K562 (cell line): Measurements from ENCODE around the gene RNF187. TPM values are rescaled to one million over a fixed set of nuclear protein-coding genes. Genes with fewer than 3 reads are reported as not detected.

ENCODE experiments used
- ATAC-seq: fragments of 200-7000 bp; cut with Tn5 transposase; 3 replicates; pipeline ENCODE4 v1.9.1; 2020; ENCODE audit warnings: moderate library complexity
- BruUV-seq: library from RNA; stranded (reverse); fragments of 400-500 nt; replicated peaks from 2 replicates; lab custom pipeline; 2021; lab: Mats Ljungman, UMichigan
- CTCF ChIA-PET: fragments of 300-600 bp; formaldehyde crosslinking; extraction: SDS; loops from one replicate; lab custom pipeline; 2021; ENCODE audit warnings: low intra/inter-chr PET ratio; lab: Yijun Ruan, JAX
- POLR2A ChIA-PET: fragments of 300-600, 350-650 bp; sonication (Branson Sonifier 250); formaldehyde crosslinking; extraction: SDS; loops from one replicate; lab custom pipeline; 2021; ENCODE audit warnings: antibody characterized with exemption, inconsistent platforms; lab: Yijun Ruan, JAX
- DNase-seq, 4 experiments: peaks; one replicate each; pipeline versions ENCODE4 v3.0.0 to v3.0.0-alpha.2; 2011 to 2018; ENCODE audit warnings: low spot score in 3 of 4, mixed read lengths in 3 of 4; ENCODE audit errors: extremely low read depth in 1 of 4
- FAIRE-seq: peaks from 2 replicates; lab custom pipeline; 2011; peaks lifted over from hg19 to GRCh38; lab: Jason Lieb, UNC
- H2AFZ ChIP-seq: 2 replicates; pipeline ENCODE4 v1.6.0; 2011; ENCODE audit warnings: low read depth, low read length, control low read depth, inconsistent platforms
- H3K27ac ChIP-seq: fragments of 200-600 bp; 3 replicates; pipeline ENCODE4 v1.8.0; 2011; ENCODE audit warnings: low read depth, mild to moderate bottlenecking, control low read depth, inconsistent platforms, low read length, moderate library complexity, mixed read lengths; ENCODE audit errors: extremely low read depth
- H3K27me3 ChIP-seq, 2 experiments: fragments of 300-600 bp in 1 of 2; 2 replicates in 1 of 2; 3 replicates in 1 of 2; pipeline versions ENCODE4 v1.6.0 to v1.8.0; 2011; ENCODE audit warnings: inconsistent platforms in 2 of 2, low read length in 2 of 2, mild to moderate bottlenecking in 1 of 2, mixed read lengths in 1 of 2, moderate library complexity in 1 of 2; ENCODE audit not compliant: control insufficient read depth in 2 of 2, insufficient read depth in 2 of 2
- H3K36me3 ChIP-seq: fragments of 300-600 bp; 3 replicates; pipeline ENCODE4 v1.8.0; 2011; ENCODE audit warnings: mild to moderate bottlenecking, low read length, inconsistent platforms; ENCODE audit not compliant: control insufficient read depth, insufficient read depth
- H3K4me1 ChIP-seq, 2 experiments: fragments of 200-600 bp in 1 of 2; replicated peaks in 1 of 2; 2 replicates in 1 of 2; 3 replicates in 1 of 2; pipeline versions ENCODE4 v1.5.1 to v1.8.0; 2011; ENCODE audit warnings: inconsistent platforms in 2 of 2, low read length in 2 of 2, mild to moderate bottlenecking in 1 of 2, mixed read lengths in 1 of 2, moderate library complexity in 1 of 2; ENCODE audit not compliant: control insufficient read depth in 2 of 2, insufficient read depth in 2 of 2
- H3K4me2 ChIP-seq: 2 replicates; pipeline ENCODE4 v1.6.1; 2011; ENCODE audit warnings: low read length, control low read depth, inconsistent platforms, mixed read lengths; ENCODE audit not compliant: insufficient read depth
- H3K4me3 ChIP-seq: fragments of 200-600 bp; sonication (generic), shearing (Covaris generic); 2 replicates; pipeline ENCODE4 v1.5.1; 2016; ENCODE audit warnings: control low read depth, inconsistent platforms
- H3K79me2 ChIP-seq: fragments of 200-600 bp; 3 replicates; pipeline ENCODE4 v1.8.0; 2011; ENCODE audit warnings: low read length, inconsistent platforms; ENCODE audit not compliant: control insufficient read depth, insufficient read depth
- H3K9ac ChIP-seq, 2 experiments: 2 replicates each; pipeline versions ENCODE4 v1.6.0 to v1.6.1; 2011; ENCODE audit warnings: low read depth in 2 of 2, low read length in 2 of 2, control low read depth in 1 of 2, inconsistent platforms in 1 of 2, mild to moderate bottlenecking in 1 of 2, mixed read lengths in 1 of 2; ENCODE audit not compliant: insufficient read depth in 1 of 2
- H3K9me1 ChIP-seq: one replicate; pipeline ENCODE4 v1.6.0; 2011; ENCODE audit warnings: inconsistent platforms, mild to moderate bottlenecking, low read length, moderate library complexity; ENCODE audit not compliant: control insufficient read depth, insufficient read depth
- H3K9me3 ChIP-seq: replicated peaks from 2 replicates; pipeline ENCODE4 v1.5.1; 2011; ENCODE audit warnings: low read depth, low read length, inconsistent platforms; ENCODE audit not compliant: control insufficient read depth, insufficient read depth
- H4K20me1 ChIP-seq: replicated peaks from 2 replicates; pipeline ENCODE4 v1.6.1; 2011; ENCODE audit warnings: low read length, inconsistent platforms, mixed read lengths; ENCODE audit not compliant: control insufficient read depth, insufficient read depth
- GTF2F1 ChIP-seq: IDR thresholded peaks from 2 replicates; pipeline ENCODE4 v1.6.1; 2011; ENCODE audit warnings: low read depth, low read length, improper control_type of control experiment
- JUN ChIP-seq, 2 experiments: sonication (generic) in 1 of 2; formaldehyde crosslinking in 1 of 2; IDR thresholded peaks; 2 replicates each; pipeline versions ENCODE4 v1.6.1 to v1.8.0; 2012 to 2022; ENCODE audit warnings: borderline replicate concordance in 2 of 2, mild to moderate bottlenecking in 2 of 2, improper control_type of control experiment in 1 of 2, low read depth in 1 of 2, low read length in 1 of 2, missing genetic modification reagents in 1 of 2
- MAFG ChIP-seq: fragments of 450-650 bp; conservative IDR thresholded peaks from 2 replicates; pipeline ENCODE4 v1.6.1; 2016; ENCODE audit warnings: missing genetic modification characterization, missing compliant biosample characterization
- MTA1 ChIP-seq: fragments of 450-650 bp; IDR thresholded peaks from 2 replicates; pipeline ENCODE4 v1.6.1; 2017; ENCODE audit warnings: borderline replicate concordance
- REST ChIP-seq, 2 experiments: fragments of 450-650 bp; formaldehyde crosslinking in 1 of 2; IDR thresholded peaks; 2 replicates each; pipeline versions ENCODE4 v1.4.0 to v1.6.1; 2014 to 2020; ENCODE audit warnings: mild to moderate bottlenecking in 2 of 2, borderline replicate concordance in 1 of 2, low read depth in 1 of 2
- ZNF12 ChIP-seq: sonication (generic); formaldehyde crosslinking; IDR thresholded peaks from 2 replicates; pipeline ENCODE4 v1.4.0; 2020; ENCODE audit warnings: mild to moderate bottlenecking, missing genetic modification reagents
- ZNF644 ChIP-seq: fragments of 200-800 bp; sonication (Bioruptor generic); IDR thresholded peaks from 2 replicates; pipeline ENCODE4 v1.6.1; 2016; ENCODE audit warnings: low read depth, missing genetic modification characterization, missing compliant biosample characterization
- WGBS: fragments of 100-300 bp; shearing (Covaris generic); methylation state at CpG from one replicate; pipeline ENCODE4 v1.1.6; 2016; ENCODE audit warnings: low coverage, mixed read lengths; ENCODE audit not compliant: insufficient coverage; ENCODE audit errors: missing lambda C conversion rate; 5-methylcytosine and 5-hydroxymethylcytosine counted together
- in situ Hi-C: fragments of 300-500 bp; cut with MboI; formaldehyde crosslinking; loops from 4 replicates; pipeline ENCODE4 v1.15.0; 2018; ENCODE audit warnings: inconsistent platforms, mixed read lengths
- intact Hi-C: fragments of 100-400 bp; cut with micrococcal nuclease; formaldehyde crosslinking; loops from 2 replicates; pipeline ENCODE4 v1.14.2; 2022
- polyA plus RNA-seq, 8 experiments: library from polyadenylated mRNA; depleted of rRNA in 4 of 8; stranded (reverse) in 5 of 8; unstranded in 3 of 8; fragments of >200 nt; fragmentation: Nextera tagmentation in 2 of 8; fragmentation: Illumina TruSeq in 1 of 8; extraction: Ambion mirVana in 2 of 8; extraction: Trizol in 1 of 8; gene quantifications; 2 replicates each; pipeline versions ENCODE4 v1.2.1 to v1.2.3, GENCODE V29; 2011 to 2014; ENCODE audit warnings: inconsistent platforms in 1 of 8, missing spikeins in 1 of 8
- total RNA-seq, 7 experiments: library from RNA; depleted of rRNA in 6 of 7; stranded (reverse); fragments of >200 nt in 6 of 7; fragmentation: Illumina TruSeq in 2 of 7; extraction: Trizol in 2 of 7; gene quantifications; 2 replicates each; pipeline versions ENCODE4 v1.2.1 to v1.2.3, GENCODE V29; 2011 to 2021; ENCODE audit warnings: low replicate concordance in 1 of 7

The RNF187 gene
- total and polyA plus RNA-seq, 9 of the 15 experiments (the other 6 are each of a cell fraction or from before 2014, with no cell fraction given) = 2.3 to 119 (median 41.9) TPM

- Histone ChIP-seq H3K9me1 (no peaks in the 10 kb centered on the region), H3K27me3 (0 out of 5 replicates have a peak, but pooled peaks cover 0 to 5% of the 10 kb centered on the region in 2 experiments), H3K27ac (no peak overlapping the region), H4K20me1 (no peaks in the 10 kb centered on the region), H3K36me3 (no peaks in the 10 kb centered on the region), H2AFZ (no peak overlapping the region), H3K9me3 (no peaks in the 10 kb centered on the region), H3K4me3 (no peak overlapping the region), H3K79me2 (no peaks in the 10 kb centered on the region), H3K4me2 (no peak overlapping the region), H3K9ac (no peak overlapping the region), H3K4me1 (peaks cover 0 to 11% of the 10 kb centered on the region in 2 experiments; a peak in 3 of 5 replicates)
- TF ChIP-seq MAFG (tag) (no peak), ZNF644 (tag) (no peak), JUN (IDR thresholded peaks at IDR 0.05; ENCODE audit: borderline replicate concordance, low read depth, low read length) (no peak), JUN (CRISPR knock-in tag; IDR thresholded peaks at IDR 0.05; ENCODE audit: borderline replicate concordance) (no peak), MTA1 (no peak), ZNF12 (CRISPR knock-in tag) (peak; percentile 97)
- ChIA-PET POLR2A (interaction anchor here (1.4 to 7.7 kb wide), 3 partner anchors 8 to 14 kb away, joined by 4 to 58 read pairs (median 8); a partner anchor contains a TSS), CTCF (no interaction called here)
- BruUV-seq = no TSS peak
- in situ Hi-C loops = no loop called here
- FAIRE-seq (no peak), ATAC-seq (no peak), DNase-seq (no peak)
- intact Hi-C loops = no loop called here
These were observed 43.8 kb upstream of the RNF187 start for GRCh38 chr1:228443395-228443794.

GRCh38 chr1:228445490-228445842 lies 41.7 kb upstream of the RNF187 start:
- H3K27me3 ChIP-seq = 0 out of 5 replicates have a peak, but pooled peaks cover 0 to 5% of the 10 kb centered on the region in 2 experiments
- H3K36me3 ChIP-seq = no peaks in the 10 kb centered on the region; the same call in 2 of the 3 replicates
- H3K4me3 ChIP-seq = no peak overlapping the region
- ChIA-PET CTCF (no interaction called here), POLR2A (interaction anchor here (7.7 kb wide), 1 partner anchor 12 kb away, joined by 58 read pairs; a partner anchor contains a TSS)
- H3K79me2 ChIP-seq = no peaks in the 10 kb centered on the region
- 68% methylated on average over 16 of the region's 16 CpGs for WGBS
- no peak overlapping the region for H3K4me2 ChIP-seq
- peak overlapping the region in 1 of 2 experiments; percentile 60; a peak in 1 of 4 replicates for H3K9ac ChIP-seq
- peaks cover 0 to 11% of the 10 kb centered on the region in 2 experiments; a peak in 3 of 5 replicates for H3K4me1 ChIP-seq
- H3K9me1 ChIP-seq = no peaks in the 10 kb centered on the region
- no TSS peak for BruUV-seq
- H3K27ac ChIP-seq = no peak overlapping the region
- intact Hi-C loops (no loop called here), in situ Hi-C loops (no loop called here)
- H2AFZ ChIP-seq = peak overlapping the region; percentile 68
- no peaks in the 10 kb centered on the region for H3K9me3 ChIP-seq
- FAIRE-seq = no peak
- no peak for ATAC-seq
- no peaks in the 10 kb centered on the region for H4K20me1 ChIP-seq
- DNase-seq = no peak
- no peak for TF ChIP-seq REST (IDR thresholded peaks at IDR 0.05; ENCODE audit: borderline replicate concordance)
- no peak for TF ChIP-seq REST (CRISPR knock-in tag; IDR thresholded peaks at IDR 0.05; ENCODE audit: low read depth)
- no peak for TF ChIP-seq GTF2F1
